HG03432 (cell line): Measurements from ENCODE around the gene EML5.
A peak's percentile ranks its signal among the peaks of the same experiment; 100 is the strongest.
"Not testable (repeated sequence)": the region's sequence is repeated elsewhere in the genome, so short reads cannot be mapped to it uniquely, and the experiment has no call there.

Experiments used
- ATAC-seq: cut with Tn5 transposase; IDR thresholded peaks from one replicate; pipeline ENCODE4 v1.9.1; 2021; ENCODE audit warnings: mild to moderate bottlenecking, moderate library complexity; ENCODE audit not compliant: unreplicated experiment

The EML5 gene

DNA sequence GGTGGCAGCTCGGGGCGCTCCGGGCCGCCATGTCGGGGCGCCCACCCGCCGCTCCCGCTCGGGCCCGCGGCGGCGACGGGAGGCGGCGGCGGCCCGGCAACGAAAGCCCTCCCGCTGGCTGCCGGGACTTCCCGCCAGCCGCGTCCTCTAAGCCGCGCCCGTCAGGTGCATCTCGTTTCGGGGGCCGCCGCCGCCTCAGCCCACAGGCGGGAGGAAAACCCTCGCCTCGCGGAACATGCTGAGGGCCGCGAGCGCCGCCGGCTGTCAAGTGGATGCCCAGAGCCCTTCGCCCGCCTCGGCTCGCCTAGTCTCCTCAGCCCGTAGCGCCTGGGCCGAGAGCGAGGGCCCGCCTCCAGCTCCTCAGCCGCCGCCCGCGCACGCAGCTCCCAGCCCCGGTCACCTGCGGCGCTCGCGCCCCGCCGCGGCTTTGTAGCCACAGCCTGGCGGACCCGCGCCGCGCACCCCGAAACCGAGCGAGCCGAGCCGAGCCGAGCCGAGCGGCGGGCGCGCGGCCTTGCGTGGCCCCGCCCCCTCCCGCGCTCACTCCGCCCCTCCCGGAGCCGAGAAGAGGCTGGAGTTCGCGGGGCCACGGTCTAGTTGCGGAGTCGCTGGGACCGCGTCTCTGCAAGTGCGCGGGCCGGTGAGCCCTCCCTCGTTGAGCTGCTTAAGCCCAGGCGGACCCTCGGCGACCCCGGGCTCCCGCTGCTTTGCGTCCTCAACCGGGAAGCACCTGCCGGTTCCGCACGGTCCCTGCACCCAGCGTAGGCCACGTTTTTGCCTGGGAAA lies at the start of gene EML5:
Gene EML5, minus strand, starts transcription at position 481 of the 786 bp plus-strand sequence. Its CDS starts 450 bp downstream, at position 31.
- peak; percentile 90 for ATAC-seq

DNA sequence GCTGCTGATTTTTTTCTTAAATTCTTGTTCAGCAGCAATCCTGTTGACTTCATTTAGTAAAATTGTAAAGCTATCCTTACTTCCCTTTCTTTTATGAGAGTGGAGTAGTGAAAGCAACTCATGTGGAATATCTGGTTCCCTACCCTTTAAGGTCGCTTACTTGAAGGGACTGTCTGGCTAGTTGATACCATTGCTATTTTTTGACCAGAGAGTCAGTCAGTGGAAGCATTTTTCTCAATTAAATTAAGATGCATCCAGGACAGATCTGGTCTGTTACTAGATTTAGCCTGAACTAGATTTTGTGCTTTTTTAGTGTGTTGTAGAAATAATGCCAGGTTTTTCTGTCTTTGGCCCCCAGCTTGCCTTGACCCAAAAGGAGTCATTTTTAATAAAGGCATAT lies 49.7 kb upstream of the EML5 start:
- ATAC-seq = no peak

DNA sequence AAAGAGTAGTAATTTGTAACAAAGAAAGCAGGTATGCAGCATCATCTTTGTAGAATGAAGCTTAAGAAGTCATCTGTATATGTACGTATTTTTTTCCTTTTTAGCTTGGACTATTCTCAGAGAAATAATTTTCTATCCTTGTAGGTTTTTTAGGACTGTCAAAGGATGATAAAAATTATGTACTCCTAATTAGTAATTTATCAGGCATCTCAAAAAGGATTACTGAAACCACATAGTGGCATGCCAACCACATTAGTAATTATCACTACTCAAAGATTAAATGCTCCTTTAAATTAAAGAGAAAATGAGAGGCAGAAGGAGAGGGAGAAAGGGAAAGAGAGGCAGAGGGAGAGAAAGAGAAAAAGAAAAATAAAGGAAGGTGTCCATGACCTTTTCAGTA lies 49.0 kb upstream of the EML5 start:
- ATAC-seq = no peak

DNA sequence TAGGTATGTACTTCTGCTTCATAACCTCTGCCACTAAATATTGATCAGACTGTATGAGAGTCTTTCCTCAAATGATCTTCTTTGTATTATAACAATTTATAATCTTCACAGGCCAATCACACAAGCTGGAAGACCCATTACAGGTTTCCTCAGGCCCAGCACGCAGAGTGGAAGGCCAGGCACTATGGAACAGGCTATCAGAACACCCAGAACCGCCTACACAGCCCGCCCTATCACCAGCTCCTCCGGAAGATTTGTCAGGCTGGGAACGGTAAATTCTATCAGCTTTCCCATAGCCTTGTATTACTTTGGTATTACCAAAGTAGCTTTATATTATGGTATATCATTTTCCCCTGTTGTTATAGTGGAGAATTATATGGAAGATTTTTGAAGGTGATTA lies 48.2 kb upstream of the EML5 start:
- ATAC-seq = no peak

DNA sequence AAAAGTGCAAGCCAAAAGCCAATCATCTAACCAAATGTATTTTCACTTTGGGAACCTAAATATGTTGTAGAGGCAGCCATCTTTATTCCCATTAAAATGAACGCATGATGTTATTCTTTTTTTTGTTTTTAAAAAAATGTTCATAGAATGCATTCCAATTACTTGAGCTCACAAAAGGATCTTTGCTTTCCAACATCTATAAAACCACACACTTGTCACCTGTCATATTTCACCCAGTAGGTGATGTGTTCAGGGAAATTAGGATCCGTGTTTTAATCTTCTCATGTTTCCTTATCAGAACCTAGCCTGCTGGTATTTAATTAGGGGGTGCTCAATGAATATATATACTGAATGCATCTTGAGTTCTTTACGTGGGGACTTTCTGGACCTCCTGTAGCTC lies 45.3 kb upstream of the EML5 start:
- no peak for ATAC-seq

DNA sequence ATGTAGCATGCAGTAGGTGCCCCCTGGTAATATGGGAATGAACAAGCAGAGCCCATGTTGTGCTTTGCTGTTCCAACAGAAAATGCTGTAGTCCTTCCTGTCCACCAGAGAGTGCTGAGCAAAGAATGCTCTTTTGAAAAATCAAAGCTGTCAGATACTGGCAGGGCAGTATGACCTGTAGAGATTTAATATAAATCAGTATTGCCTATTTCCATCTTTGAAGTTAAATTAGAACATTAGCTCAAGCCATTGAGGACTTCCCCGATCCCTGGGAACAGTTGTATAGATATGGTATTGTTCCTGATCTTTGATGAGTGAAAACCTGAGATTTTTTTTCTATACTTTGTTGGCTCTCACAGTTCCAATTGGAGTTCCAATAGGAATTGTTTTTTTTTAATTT lies 44.7 kb upstream of the EML5 start:
- no peak for ATAC-seq

DNA sequence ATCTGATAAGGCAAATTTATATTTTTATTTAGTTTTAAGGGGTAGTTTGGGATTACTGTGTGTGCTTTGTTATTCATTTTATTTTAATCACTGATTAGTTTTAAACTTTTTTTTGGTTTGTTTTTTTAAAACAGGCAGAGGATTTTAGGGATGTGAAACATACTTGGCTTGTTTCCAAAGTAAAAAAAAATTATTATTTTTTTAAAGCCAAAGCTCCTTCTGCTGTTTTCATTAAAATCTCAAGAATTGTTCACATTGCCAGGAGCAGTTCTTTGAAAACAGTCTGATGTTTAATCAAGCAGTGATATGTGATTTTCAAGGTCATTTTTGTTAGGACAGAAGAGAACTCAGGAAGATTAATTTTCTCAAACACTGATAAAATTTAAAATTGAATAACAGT lies 42.9 kb upstream of the EML5 start:
- no peak for ATAC-seq

DNA sequence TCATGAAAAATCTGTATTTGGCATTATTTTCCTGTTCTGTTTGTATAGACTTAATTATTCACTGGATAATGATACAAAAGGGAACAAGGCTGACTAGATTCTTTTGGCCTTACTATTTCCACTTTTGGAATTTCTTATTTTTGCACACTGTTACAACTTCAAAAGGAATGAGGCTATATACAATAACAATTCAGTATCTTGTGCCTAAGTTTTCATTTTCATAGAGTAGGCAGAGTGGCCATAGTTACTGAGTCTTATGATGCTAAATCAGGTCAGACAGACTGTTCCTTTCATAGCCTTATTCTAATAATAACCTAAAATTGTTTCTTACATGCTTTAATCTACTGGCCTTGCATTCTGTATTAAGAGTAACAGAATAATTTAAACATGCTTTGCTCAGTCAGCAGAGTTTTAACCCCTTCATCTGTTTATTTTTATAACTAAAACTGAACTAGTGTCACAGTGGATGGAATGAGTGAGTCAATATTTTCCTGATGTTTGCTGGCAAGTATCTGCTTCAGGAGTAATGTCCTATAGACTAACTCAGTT lies 42.2 kb upstream of the EML5 start:
- ATAC-seq = no peak

DNA sequence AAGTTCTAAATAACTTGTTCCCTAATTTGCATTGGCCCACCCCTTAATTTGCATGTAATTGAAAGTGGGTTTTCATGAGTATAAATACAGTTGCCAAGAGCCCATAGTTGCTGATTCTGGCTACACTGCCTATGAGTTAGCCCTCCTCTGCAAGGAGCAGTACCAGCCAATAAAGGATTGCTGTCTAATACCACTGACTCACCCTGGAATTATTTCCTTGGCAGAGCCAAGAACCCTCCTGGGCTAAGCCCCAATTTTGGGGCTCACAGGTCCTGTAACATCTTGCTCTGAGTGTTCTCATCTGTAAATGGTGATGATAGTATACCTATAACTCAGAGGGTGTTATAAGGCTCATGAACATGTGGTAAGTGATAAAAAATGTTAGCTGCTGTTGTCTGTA lies 38.5 kb upstream of the EML5 start:
- ATAC-seq = no peak

DNA sequence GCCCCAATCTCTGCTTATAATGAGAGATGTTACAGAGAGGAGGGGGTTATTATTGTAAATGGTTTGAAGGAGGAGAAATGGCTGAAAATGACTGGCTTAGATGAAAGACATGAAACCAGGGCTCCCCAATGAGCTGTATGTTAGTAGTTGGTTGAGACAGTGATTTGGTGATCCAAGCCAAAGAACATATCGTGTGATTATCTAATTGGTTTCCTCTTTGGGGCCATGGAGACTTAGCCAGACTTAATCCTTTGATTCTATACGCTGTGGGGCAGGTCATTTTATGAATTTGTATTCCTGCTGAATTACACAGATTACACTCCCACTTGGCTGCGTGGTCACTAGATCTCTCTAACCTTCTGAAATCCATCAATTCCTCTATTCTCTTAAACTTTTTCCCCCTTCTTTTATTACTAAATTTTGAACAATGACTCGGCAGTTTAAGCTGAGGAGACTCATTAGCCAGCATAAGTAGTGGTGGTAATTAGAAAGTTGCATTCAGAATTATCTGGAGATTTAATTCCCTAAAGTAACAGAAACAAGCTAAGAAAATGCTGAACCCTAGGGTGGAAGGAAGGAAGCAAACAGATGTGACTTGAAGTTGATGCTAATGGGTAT lies 37.0 kb upstream of the EML5 start:
- no peak for ATAC-seq

DNA sequence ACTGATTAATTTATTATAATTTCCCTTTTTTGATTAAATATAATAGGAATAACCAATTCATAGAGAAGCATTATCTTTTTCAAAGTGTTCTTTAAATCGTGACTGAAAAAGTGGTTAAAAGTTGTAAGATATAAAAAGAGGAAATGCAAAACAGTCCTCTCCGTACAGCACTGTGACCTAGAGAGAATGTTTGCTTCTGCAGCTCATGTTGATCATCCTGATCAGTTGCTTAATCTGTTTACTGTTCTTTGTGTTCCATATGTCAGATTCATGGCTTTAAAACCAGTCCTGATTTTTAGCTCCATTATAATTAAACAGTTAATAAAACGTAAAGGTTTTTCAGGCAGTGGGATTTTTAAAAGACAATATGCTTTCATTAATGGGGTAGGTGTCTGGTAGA lies 36.4 kb upstream of the EML5 start:
- ATAC-seq = no peak

DNA sequence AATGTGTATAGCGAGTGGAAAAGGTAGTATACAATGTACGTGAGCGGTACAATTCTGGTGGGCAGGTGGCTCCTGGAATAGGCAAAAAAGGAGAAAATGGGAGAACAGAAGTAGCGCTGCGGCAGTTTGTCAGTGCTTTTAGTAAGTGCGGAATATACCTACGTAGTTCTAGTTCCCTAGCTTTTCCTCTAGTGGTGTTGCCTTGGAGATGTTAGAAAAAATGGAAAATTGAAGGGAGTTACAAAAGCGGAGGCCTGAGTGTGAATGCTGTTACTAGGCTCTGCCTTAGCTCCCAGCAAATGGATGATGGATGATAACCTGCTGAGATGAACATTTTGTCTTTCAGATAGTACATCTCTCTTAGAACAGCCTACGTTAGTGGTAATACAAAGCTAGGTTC lies 32.8 kb upstream of the EML5 start:
- ATAC-seq = no peak

DNA sequence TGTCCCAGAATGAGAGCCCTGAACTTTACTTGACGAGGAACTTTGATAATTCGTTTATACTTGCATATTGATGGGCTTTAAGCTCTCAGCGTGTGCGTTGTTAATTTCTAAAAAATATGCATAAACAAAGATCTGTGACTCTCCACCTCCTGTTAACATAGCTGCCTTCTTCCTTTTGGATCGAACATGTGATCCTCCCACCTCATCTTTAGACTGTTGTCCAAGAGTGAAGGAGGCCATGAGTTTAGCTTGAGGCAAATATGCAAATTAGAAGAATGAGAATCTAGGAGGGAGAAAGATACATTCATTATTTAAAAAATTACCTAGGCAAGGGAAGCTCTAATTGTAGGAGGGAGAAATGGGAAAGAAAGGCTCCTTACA lies 32.3 kb upstream of the EML5 start:
- ATAC-seq = no peak

DNA sequence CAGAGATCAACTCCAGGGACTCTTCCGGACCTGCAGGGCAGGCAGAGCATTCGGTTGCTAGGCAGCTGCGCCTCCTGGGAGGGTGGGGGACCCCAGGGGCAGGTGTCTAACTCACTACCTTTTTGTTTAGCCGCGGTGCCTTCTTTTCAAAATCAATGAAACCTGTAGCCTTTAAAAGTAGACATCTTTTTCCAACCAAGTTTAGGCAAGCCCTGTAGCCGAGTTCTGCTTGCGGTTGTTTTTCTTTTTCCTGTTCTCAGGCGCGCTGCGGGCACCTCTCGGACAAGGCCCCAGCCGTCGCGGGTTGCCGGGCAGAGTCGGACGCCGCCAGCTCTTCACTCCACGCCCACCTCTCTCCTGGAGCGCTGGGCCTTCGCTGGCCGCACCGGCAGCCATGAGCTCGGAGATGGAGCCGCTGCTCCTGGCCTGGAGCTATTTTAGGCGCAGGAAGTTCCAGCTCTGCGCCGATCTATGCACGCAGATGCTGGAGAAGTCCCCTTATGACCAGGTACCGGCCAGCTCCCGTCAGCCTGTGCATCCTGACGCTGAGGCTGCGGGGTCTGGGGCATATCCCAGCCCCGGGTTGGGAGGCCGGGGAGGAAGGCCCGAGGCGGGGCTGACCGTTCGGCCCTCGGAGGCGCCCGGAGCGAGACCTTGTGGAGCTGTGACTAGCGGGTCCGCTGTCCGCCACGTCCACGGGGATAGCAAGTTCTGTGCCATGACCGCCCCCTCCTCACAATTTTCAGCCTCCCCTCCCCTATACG lies 31.7 kb upstream of the EML5 start, which contains the start of gene TTC8:
Gene TTC8, plus strand, starts transcription at position 338 of the 764 bp plus-strand sequence. Its CDS starts 57 bp downstream, at position 395.
- ATAC-seq = peak; percentile 99

DNA sequence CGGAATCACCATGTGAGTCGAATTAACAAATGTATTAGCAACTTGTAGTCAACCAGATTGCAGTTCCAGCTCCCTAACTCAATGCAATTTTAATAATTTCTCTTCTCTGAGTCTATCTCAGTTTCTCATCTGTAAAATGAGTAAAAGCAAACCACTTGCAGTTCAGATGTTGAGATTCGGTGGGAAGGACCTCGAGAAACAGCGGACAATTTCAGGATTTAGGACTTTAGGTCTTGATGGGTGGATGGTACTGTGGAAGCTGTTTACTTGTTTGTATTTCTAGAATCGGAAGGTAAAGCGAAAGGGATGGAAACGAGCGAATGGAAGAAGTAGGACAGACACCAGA lies 31.2 kb upstream of the EML5 start:
- peak; percentile 4 for ATAC-seq

DNA sequence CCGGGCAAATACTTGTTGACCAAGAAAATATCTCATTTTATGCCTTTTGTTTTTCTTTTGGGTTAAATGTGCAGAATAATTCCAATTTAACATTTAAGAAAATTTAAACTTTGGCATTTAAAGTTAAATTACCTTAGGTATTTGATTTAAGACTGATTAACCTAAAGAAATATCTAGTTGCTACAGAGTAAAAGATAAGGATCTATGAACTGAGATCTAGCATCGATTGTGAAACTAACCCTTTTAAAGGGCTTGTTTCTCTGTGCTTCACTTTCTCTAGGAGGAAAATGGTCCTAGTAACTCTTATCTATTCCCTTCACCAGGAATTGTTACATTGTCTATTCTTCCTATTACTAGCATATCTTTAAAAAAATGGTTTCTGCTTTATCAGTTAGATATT lies 29.1 kb upstream of the EML5 start:
- ATAC-seq = no peak

DNA sequence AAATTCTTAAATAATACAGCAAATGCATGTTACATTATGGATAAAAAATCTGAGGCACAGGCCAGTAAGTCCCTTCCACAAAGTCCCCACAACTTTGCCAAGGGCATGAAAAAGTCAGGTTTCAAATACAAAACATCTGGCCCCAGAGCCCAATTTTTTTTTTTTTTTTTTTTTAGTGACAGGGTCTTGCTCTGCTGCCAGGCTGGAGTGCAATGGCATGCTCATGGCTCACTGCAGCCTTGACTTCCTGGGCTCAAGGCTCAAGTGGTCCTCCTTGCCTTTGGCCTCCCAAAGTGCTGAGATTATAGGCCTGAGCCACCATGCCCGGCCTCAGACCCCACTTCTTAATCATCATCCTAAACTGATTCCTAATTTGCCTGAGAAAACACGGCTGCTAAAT lies 28.6 kb upstream of the EML5 start:
- no peak for ATAC-seq

DNA sequence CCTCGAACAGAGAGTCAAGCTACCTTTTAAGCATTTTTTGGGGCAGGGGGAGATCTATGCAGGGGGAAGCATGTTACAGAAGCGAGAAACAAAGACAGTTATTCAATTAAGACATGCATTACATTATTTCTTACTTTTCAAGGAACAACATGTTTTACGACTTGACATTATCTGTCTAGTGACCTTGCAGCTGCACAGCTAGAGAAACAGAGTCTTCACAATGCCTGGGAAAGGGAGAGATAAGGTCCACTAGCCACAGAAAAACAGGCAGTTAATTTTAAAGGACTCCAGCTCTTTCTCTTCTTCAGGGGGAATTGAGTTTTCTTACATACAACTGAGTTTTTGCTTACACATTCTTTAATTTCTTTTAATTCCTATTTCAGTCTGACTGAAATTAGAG lies 26.9 kb upstream of the EML5 start:
- ATAC-seq = not testable (repeated sequence)

DNA sequence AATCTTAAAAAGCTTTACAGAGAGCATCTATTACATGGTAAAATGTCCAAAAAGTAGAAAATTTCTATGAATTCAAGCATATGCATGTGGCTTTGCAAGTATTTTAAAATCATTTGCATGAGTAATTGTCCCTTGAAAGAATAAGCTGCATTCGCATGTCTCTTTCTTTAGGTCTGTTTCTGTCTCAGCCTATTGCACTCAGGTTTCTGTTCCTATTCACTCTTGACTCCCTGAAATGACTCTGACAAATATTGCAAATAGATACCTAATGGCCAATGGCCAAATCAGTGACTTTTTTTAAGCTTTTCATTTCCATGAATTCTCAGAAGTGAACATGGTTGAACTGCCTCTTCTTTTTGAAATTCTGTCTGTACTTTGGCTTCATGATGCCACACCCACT lies 25.3 kb upstream of the EML5 start:
- ATAC-seq = peak; percentile 57

DNA sequence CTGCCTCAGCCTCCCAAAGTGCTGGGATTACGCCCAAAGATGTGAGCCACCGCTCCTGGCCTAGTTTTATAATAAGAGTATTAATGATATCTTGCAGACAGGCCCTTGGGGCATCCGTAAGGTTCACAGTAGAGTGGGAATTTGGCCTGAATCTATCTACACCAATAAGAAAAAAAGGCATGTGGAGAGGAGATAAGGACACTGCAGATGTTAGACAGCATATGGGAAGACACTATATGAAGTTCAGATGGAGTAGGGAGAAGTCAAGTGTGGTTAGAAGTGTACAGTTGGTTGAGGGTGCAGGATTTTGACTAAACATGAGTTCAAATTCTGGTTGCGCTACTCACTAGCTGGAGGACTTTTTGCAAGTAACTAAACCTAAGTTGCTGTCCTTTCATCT lies 23.2 kb upstream of the EML5 start:
- no peak for ATAC-seq

DNA sequence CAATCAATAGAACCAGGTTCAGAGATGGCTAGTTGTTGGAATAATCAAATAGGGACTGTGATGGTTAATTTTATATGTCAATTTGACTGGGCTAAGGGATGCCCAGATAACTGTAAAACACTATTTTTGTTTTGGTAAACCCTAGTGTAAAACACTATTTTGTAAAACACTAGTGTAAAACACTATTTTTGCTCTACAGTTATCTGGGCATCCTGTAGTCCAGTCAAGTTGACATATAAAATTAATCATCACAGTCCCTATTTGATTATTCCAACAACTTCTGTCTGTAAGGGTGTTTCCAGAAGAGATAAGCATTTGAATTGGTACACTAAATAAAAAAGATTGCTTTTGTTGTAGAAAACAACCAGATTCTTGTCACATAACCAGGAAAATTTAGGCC lies 15.6 kb upstream of the EML5 start:
- ATAC-seq = no peak

DNA sequence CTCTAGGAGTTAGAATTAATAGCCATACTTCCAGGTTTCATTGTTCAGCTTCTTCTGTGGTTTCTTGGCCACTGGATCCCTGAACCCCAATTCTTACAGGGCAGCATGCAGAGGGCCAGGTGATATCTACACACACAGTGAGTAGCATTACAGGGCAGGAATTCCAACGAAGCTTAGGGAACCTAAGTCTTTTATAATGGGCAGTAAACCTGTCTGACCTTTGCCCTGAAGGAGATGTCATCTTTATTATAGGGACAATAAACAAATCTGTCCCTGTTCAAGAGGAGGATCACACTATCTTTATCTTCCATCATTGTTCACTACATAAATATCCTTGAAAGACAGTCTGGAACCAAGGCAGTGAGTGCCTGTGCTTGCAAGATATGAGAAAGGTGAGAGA lies 11.7 kb upstream of the EML5 start:
- ATAC-seq = no peak
